Neural cell (in vitro differentiated cells): ENCODE measurements around the gene ANKRD26. TPM values are rescaled to one million over a fixed set of nuclear protein-coding genes. Genes with fewer than 3 reads are reported as not detected.

Experiments
- H2AFZ ChIP-seq: fragments of 200-600, 300-800 bp; sonication (generic), shearing (Covaris generic); 2 replicates; pipeline ENCODE4 v1.6.0; 2014; ENCODE audit warnings: low read depth, mild to moderate bottlenecking, antibody characterized with exemption, low read length, moderate library complexity
- H3F3A ChIP-seq: fragments of 200-600 bp; shearing (Covaris generic); 2 replicates; pipeline ENCODE4 v1.6.1; 2016; ENCODE audit warnings: mild to moderate bottlenecking, moderate library complexity, mixed read lengths, antibody characterized with exemption, low read length; ENCODE audit not compliant: insufficient read depth, poor library complexity, severe bottlenecking
- H3K27ac ChIP-seq: fragments of 200-600, 300-800 bp; sonication (generic), shearing (Covaris generic); 2 replicates; pipeline ENCODE4 v1.5.1; 2014; ENCODE audit warnings: mild to moderate bottlenecking, low read length, moderate library complexity
- H3K27me3 ChIP-seq: fragments of 300-800, 200-600 bp; sonication (generic), shearing (Covaris generic); 2 replicates; pipeline ENCODE4 v1.6.0; 2014; ENCODE audit warnings: mild to moderate bottlenecking, low read depth, low read length, moderate library complexity; ENCODE audit not compliant: insufficient read depth
- H3K36me3 ChIP-seq: fragments of 300-800, 200-600 bp; sonication (generic), shearing (Covaris generic); 2 replicates; pipeline ENCODE4 v1.5.1; 2014; ENCODE audit warnings: mild to moderate bottlenecking, antibody characterized with exemption, low read length, moderate library complexity; ENCODE audit not compliant: insufficient read depth
- H3K4me2 ChIP-seq: fragments of 300-800, 200-600 bp; sonication (generic), shearing (Covaris generic); 2 replicates; pipeline ENCODE4 v1.6.0; 2014; ENCODE audit warnings: mild to moderate bottlenecking, low read length
- H3K4me3 ChIP-seq: fragments of 300-800, 200-600 bp; sonication (generic), shearing (Covaris generic); 2 replicates; pipeline ENCODE4 v1.5.1; 2014; ENCODE audit warnings: mild to moderate bottlenecking, low read length, moderate library complexity
- H3K79me2 ChIP-seq: fragments of 200-600 bp; shearing (Covaris generic); replicated peaks from 2 replicates; pipeline ENCODE4 v1.6.0; 2014; ENCODE audit warnings: mild to moderate bottlenecking, low read length, moderate library complexity; ENCODE audit not compliant: insufficient read depth
- H3K9ac ChIP-seq: fragments of 300-800, 200-600 bp; sonication (generic), shearing (Covaris generic); 2 replicates; pipeline ENCODE4 v1.6.1; 2016; ENCODE audit warnings: mild to moderate bottlenecking, low read length, mixed read lengths
- H3K9me2 ChIP-seq: fragments of 200-600 bp; shearing (Covaris generic); 2 replicates; pipeline ENCODE4 v1.6.1; 2016; ENCODE audit warnings: mild to moderate bottlenecking, low read length, mixed read lengths; ENCODE audit not compliant: insufficient read depth
- H3K9me3 ChIP-seq: fragments of 200-600, 300-800 bp; sonication (generic), shearing (Covaris generic); 2 replicates; pipeline ENCODE4 v1.6.1; 2016; ENCODE audit warnings: mild to moderate bottlenecking, mixed run types, low read length, moderate library complexity, mixed read lengths
- H4K20me1 ChIP-seq: fragments of 200-600 bp; shearing (Covaris generic); 2 replicates; pipeline ENCODE4 v1.6.1; 2016; ENCODE audit warnings: mild to moderate bottlenecking, mixed run types; ENCODE audit not compliant: insufficient read depth
- EP300 ChIP-seq: fragments of 450-650 bp; conservative IDR thresholded peaks from 2 replicates; pipeline ENCODE4 v1.6.1; 2014; ENCODE audit warnings: antibody characterized with exemption, mild to moderate bottlenecking, moderate library complexity; ENCODE audit not compliant: poor library complexity, severe bottlenecking
- EZH2 ChIP-seq: fragments of 200-600, 300-800 bp; shearing (Covaris generic), sonication (generic); IDR thresholded peaks from 2 replicates; pipeline ENCODE4 v1.6.1; 2014; ENCODE audit warnings: antibody characterized with exemption, low read length, borderline replicate concordance, mild to moderate bottlenecking; ENCODE audit not compliant: insufficient read depth, poor library complexity, severe bottlenecking
- MXI1 ChIP-seq: fragments of 450-650 bp; conservative IDR thresholded peaks from 2 replicates; pipeline ENCODE4 v1.6.1; 2014; ENCODE audit warnings: antibody characterized with exemption, mild to moderate bottlenecking; ENCODE audit not compliant: poor library complexity, severe bottlenecking
- POLR2AphosphoS5 ChIP-seq: IDR thresholded peaks from 2 replicates; pipeline ENCODE4 v1.6.1; 2012
- RAD21 ChIP-seq: fragments of 450-650 bp; conservative IDR thresholded peaks from 2 replicates; pipeline ENCODE4 v1.6.1; 2014; ENCODE audit warnings: antibody characterized with exemption, mild to moderate bottlenecking, moderate library complexity
- SMC3 ChIP-seq: fragments of 450-650 bp; conservative IDR thresholded peaks from 2 replicates; pipeline ENCODE4 v1.6.1; 2014; ENCODE audit warnings: antibody characterized with exemption, mild to moderate bottlenecking, moderate library complexity; ENCODE audit not compliant: poor library complexity
- TAF1 ChIP-seq: IDR thresholded peaks from 2 replicates; pipeline ENCODE4 v1.6.1; 2012; ENCODE audit warnings: low read depth
- polyA plus RNA-seq: library from polyadenylated mRNA; depleted of rRNA; stranded (reverse); fragments of >200 nt; gene quantifications from 2 replicates; pipeline ENCODE4 v1.2.3, GENCODE V29; 2014
- TF ChIP-seq, protein P1 (sequence below): fragments of 450-650 bp; IDR thresholded peaks from 2 replicates; pipeline ENCODE4 v1.5.1; 2014; ENCODE audit warnings: antibody characterized with exemption, mild to moderate bottlenecking, moderate library complexity; ENCODE audit not compliant: poor library complexity, severe bottlenecking
- TF ChIP-seq, protein P2 (sequence below): IDR thresholded peaks from 2 replicates; pipeline ENCODE4 v1.6.1; 2012; ENCODE audit warnings: borderline replicate concordance

The ANKRD26 gene
- polyA plus RNA-seq, 1 donor from 2014 or later = 14.7 TPM

DNA sequence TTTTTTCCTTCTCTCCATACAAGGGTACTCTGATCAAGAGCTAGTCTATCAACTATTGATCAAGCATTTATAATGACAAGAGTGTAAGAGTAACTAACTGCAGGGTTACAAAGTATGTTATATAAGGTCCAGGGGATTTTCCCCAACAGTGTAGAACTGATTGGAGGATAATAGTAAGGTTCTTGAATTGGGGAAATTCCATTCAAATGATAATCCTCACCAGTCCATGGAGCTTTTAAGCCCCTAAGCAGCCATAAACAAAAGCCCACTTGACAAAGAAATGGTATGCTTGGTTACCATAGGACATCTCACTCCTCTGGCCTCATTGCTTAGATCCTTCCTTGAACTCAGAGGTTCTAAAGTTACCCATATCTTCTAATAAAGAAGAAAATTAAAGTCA is 45.6 kb upstream of the ANKRD26 start:
- TF ChIP-seq POLR2AphosphoS5 (no peak), SMC3 (no peak), EZH2 (no peak), EP300 (no peak), MXI1 (no peak), TAF1 (no peak), RAD21 (no peak)
- TF ChIP-seq, protein P1, sequence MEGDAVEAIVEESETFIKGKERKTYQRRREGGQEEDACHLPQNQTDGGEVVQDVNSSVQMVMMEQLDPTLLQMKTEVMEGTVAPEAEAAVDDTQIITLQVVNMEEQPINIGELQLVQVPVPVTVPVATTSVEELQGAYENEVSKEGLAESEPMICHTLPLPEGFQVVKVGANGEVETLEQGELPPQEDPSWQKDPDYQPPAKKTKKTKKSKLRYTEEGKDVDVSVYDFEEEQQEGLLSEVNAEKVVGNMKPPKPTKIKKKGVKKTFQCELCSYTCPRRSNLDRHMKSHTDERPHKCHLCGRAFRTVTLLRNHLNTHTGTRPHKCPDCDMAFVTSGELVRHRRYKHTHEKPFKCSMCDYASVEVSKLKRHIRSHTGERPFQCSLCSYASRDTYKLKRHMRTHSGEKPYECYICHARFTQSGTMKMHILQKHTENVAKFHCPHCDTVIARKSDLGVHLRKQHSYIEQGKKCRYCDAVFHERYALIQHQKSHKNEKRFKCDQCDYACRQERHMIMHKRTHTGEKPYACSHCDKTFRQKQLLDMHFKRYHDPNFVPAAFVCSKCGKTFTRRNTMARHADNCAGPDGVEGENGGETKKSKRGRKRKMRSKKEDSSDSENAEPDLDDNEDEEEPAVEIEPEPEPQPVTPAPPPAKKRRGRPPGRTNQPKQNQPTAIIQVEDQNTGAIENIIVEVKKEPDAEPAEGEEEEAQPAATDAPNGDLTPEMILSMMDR = no peak
- TF ChIP-seq, protein P2, sequence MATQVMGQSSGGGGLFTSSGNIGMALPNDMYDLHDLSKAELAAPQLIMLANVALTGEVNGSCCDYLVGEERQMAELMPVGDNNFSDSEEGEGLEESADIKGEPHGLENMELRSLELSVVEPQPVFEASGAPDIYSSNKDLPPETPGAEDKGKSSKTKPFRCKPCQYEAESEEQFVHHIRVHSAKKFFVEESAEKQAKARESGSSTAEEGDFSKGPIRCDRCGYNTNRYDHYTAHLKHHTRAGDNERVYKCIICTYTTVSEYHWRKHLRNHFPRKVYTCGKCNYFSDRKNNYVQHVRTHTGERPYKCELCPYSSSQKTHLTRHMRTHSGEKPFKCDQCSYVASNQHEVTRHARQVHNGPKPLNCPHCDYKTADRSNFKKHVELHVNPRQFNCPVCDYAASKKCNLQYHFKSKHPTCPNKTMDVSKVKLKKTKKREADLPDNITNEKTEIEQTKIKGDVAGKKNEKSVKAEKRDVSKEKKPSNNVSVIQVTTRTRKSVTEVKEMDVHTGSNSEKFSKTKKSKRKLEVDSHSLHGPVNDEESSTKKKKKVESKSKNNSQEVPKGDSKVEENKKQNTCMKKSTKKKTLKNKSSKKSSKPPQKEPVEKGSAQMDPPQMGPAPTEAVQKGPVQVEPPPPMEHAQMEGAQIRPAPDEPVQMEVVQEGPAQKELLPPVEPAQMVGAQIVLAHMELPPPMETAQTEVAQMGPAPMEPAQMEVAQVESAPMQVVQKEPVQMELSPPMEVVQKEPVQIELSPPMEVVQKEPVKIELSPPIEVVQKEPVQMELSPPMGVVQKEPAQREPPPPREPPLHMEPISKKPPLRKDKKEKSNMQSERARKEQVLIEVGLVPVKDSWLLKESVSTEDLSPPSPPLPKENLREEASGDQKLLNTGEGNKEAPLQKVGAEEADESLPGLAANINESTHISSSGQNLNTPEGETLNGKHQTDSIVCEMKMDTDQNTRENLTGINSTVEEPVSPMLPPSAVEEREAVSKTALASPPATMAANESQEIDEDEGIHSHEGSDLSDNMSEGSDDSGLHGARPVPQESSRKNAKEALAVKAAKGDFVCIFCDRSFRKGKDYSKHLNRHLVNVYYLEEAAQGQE = no peak
- Histone ChIP-seq H3K79me2 (peaks cover 54% of the 10 kb centered on the region), H3K4me3 (no peak overlapping the region), H3K9me3 (no peaks in the 10 kb centered on the region), H3K36me3 (peaks cover 20% of the 10 kb centered on the region), H3K27me3 (no peaks in the 10 kb centered on the region), H3K9ac (no peak overlapping the region), H3F3A (no peaks in the 10 kb centered on the region), H2AFZ (no peak overlapping the region), H3K27ac (no peak overlapping the region), H3K9me2 (no peaks in the 10 kb centered on the region), H3K4me2 (no peak overlapping the region), H4K20me1 (no peaks in the 10 kb centered on the region)

DNA sequence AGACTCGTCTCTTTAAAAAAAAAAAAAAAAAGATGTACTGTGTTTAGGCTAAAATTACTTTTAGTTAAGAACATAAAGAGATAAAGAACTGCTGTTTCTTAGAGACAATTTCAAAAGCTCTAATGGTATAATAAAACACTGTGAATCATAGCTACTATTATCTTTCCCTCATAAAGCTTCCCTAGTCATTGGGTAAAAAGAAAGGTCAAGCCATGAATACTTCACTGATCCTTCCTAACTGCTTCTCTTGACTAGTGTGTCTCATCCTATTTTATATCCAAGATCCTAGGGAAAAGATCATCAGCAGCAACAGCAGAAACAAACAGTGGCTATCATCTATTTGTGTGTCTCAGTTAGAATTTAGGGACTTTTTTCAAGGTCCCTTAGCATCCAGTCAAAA is 43.4 kb upstream of the ANKRD26 start:
- Histone ChIP-seq H3F3A (no peaks in the 10 kb centered on the region), H3K9me3 (no peaks in the 10 kb centered on the region), H2AFZ (no peak overlapping the region), H3K4me2 (no peak overlapping the region), H4K20me1 (no peaks in the 10 kb centered on the region), H3K79me2 (peaks cover 31% of the 10 kb centered on the region), H3K36me3 (peaks cover 18% of the 10 kb centered on the region), H3K27me3 (no peaks in the 10 kb centered on the region), H3K27ac (no peak overlapping the region), H3K9ac (no peak overlapping the region), H3K9me2 (no peaks in the 10 kb centered on the region), H3K4me3 (no peak overlapping the region)
- TF ChIP-seq SMC3 = no peak
- no peak for TF ChIP-seq EP300
- no peak for TF ChIP-seq POLR2AphosphoS5
- TF ChIP-seq EZH2 = no peak
- TF ChIP-seq, protein P1 = no peak
- no peak for TF ChIP-seq MXI1
- no peak for TF ChIP-seq RAD21
- TF ChIP-seq TAF1 = no peak
- TF ChIP-seq, protein P2 = no peak
